ENCODE measurements around the gene CAD. TPM values are rescaled to one million over a fixed set of nuclear protein-coding genes. Genes with fewer than 3 reads are reported as not detected.

CAD gene
- total and polyA plus RNA-seq, 4 donors, result 6.3 to 23.2 (median 13.5) TPM

DNA sequence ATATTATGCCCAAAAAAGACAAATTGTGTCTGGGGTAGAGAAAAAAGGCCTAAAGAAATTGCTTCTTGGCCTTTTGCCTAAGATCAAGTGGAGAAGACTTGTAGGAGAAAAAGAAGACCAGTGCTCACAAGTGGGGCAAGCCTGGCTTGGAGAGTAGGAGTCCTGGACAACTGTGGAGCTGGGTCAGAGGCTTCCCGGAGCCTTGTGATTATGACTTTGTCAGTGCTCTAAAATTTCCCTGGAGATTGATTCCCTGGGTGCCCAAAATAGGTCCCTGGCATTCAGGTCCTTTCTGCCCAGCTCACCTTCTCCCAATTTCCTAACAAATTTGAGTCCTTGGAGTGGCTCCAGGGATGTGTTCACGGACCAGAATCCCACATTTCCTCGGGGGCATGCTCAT is 64.3 kb downstream of the CAD start:
- Histone ChIP-seq H3K9me3 (ENCODE audit: control insufficient read depth in 4 of 4, low read length in 3 of 4) (no peaks in the 10 kb centered on the region), H3K27ac (ENCODE audit: low read depth in 1 of 2, low read length in 2 of 2) (no peak overlapping the region), H3K36me3 (ENCODE audit: control insufficient read depth in 4 of 4, insufficient read depth in 3 of 4, low read depth in 1 of 4, low read length in 3 of 4) (no peaks in the 10 kb centered on the region), H3K4me1 (ENCODE audit: control insufficient read depth in 4 of 4, insufficient read depth in 4 of 4, low read length in 3 of 4) (peaks cover 0 to 3% (median 0%) of the 10 kb centered on the region in 4 donors), H3K9ac (ENCODE audit: low read depth in 1 of 2, low read length in 2 of 2) (no peak overlapping the region), H3K4me3 (ENCODE audit: low read depth in 1 of 3, low read length in 3 of 3) (no peak overlapping the region), H3K27me3 (ENCODE audit: control insufficient read depth in 4 of 4, insufficient read depth in 4 of 4, low read length in 3 of 4) (peaks cover 0 to 4% (median 0%) of the 10 kb centered on the region in 4 donors)
- 75% methylated on average over 3 of the region's 3 CpGs for WGBS
- no peak for DNase-seq (ENCODE audit: low spot score)
- TF ChIP-seq TAF1 (conservative IDR thresholded peaks at IDR 0.05) (no peak), RAD21 (IDR thresholded peaks at IDR 0.05) (no peak), EGR1 (IDR thresholded peaks at IDR 0.05; ENCODE audit: low read depth in 2 of 2) (no peak), HNF4A (conservative IDR thresholded peaks at IDR 0.05) (no peak), HNF4G (IDR thresholded peaks at IDR 0.05) (no peak), JUND (IDR thresholded peaks at IDR 0.05) (no peak), REST (IDR thresholded peaks at IDR 0.05) (no peak), FOXA1 (IDR thresholded peaks at IDR 0.05) (no peak), RXRA (IDR thresholded peaks at IDR 0.05) (no peak), YY1 (IDR thresholded peaks at IDR 0.05) (no peak), SP1 (IDR thresholded peaks at IDR 0.05) (no peak), NR2F2 (IDR thresholded peaks at IDR 0.05) (no peak), CTCF (IDR thresholded peaks at IDR 0.05; ENCODE audit: low read depth, low read length, missing input control) (no peak), GABPA (IDR thresholded peaks at IDR 0.05 in 1 of 2, conservative IDR thresholded peaks at IDR 0.05 in 1 of 2) (no peak), FOXA2 (IDR thresholded peaks at IDR 0.05) (no peak)
- TF ChIP-seq, protein P1, sequence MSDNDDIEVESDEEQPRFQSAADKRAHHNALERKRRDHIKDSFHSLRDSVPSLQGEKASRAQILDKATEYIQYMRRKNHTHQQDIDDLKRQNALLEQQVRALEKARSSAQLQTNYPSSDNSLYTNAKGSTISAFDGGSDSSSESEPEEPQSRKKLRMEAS (IDR thresholded peaks at IDR 0.05), result no peak
- TF ChIP-seq, protein P2, sequence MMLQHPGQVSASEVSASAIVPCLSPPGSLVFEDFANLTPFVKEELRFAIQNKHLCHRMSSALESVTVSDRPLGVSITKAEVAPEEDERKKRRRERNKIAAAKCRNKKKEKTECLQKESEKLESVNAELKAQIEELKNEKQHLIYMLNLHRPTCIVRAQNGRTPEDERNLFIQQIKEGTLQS (IDR thresholded peaks at IDR 0.05), result no peak
- TF ChIP-seq, protein P3, sequence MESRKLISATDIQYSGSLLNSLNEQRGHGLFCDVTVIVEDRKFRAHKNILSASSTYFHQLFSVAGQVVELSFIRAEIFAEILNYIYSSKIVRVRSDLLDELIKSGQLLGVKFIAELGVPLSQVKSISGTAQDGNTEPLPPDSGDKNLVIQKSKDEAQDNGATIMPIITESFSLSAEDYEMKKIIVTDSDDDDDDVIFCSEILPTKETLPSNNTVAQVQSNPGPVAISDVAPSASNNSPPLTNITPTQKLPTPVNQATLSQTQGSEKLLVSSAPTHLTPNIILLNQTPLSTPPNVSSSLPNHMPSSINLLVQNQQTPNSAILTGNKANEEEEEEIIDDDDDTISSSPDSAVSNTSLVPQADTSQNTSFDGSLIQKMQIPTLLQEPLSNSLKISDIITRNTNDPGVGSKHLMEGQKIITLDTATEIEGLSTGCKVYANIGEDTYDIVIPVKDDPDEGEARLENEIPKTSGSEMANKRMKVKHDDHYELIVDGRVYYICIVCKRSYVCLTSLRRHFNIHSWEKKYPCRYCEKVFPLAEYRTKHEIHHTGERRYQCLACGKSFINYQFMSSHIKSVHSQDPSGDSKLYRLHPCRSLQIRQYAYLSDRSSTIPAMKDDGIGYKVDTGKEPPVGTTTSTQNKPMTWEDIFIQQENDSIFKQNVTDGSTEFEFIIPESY (IDR thresholded peaks at IDR 0.05), result no peak

Measured in liver (tissue), 9 donors.